NCI-H2107 (cell line): ENCODE measurements around the gene DNAJB6.
"Not testable (repeated sequence)": the region's sequence is repeated elsewhere in the genome, so short reads cannot be mapped to it uniquely, and the experiment has no call there.

Source experiments
- DNase-seq: peaks from one replicate; lab custom pipeline; 2025; lab: John Stamatoyannopoulos, UW

Gene DNAJB6

DNA sequence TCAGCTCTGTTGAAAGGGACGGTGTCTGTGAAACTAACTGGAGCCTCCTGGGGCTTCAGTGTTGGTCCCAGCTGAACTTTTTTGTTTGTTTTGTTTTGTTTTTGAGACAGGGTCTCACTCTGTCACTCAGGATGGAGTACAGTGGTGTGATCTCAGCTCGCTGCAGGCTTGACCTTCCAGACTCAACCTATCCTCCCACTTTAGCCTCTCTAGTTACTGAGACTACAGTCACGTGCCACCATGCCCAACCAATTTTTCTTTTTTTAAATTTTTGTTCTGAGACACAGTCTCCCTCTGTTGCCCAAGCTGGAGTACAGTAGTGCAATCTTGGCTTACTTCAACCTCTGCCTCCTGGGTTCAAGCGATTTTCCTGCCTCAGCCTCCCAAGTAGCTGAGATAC lies 13.4 kb upstream of the DNAJB6 start:
- DNase-seq = no peak

DNA sequence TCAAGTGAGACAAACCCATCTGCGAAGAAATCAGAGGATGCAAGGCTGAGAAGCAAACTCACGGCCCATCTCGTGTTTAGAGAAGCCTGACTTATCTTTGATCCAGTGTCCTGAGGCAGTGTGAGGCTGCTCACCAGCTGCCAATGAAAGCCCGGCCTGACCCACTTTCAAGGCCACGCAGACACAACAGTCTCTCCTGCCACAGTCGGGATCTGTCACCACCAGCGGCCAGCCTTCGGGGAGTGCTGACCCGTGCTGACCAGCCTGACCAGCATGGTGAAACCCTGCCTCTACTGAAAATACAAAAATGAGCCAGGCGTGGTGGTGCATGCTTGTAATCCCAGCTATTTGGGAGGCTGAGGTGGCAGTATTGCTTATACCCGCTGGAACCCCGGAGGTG lies 7.4 kb upstream of the DNAJB6 start:
- DNase-seq = no peak

DNA sequence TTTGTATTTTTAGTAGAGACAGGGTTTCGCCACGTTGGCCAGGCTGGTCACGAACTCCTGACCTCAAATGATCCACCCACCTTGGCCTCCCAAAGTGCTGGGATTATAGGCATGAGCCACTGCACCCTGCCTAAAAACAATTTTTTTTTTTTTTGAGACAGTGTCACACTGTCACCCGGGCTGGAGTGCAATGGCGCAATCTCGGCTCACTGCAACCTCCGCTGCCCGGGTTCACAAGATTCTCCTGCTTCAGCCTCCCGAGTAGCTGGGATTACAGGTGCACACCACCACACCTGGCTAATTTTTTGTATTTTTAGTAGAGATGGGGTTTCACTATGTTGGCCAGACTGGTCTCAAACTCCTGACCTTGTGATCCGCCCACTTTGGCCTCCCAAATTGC lies 6.2 kb upstream of the DNAJB6 start:
- not testable (repeated sequence) for DNase-seq

DNA sequence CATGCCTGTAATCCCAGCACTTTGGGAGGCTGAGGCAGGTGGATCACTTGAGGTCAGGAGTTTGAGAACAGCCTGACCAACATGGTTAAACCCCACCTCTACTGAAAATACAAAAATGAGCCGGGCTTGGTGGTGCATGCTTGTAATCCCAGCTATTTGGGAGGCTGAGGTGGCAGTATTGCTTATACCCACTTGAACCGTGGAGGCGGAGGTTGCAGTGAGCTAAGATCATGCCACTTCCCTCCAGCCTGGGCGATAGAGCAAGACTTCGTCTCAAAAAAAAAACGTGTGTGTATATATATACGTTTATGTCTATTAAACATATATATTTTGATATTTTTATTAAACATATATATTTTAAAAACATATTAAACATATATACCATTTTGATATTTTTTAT lies 5.8 kb upstream of the DNAJB6 start:
- DNase-seq = not testable (repeated sequence)

DNA sequence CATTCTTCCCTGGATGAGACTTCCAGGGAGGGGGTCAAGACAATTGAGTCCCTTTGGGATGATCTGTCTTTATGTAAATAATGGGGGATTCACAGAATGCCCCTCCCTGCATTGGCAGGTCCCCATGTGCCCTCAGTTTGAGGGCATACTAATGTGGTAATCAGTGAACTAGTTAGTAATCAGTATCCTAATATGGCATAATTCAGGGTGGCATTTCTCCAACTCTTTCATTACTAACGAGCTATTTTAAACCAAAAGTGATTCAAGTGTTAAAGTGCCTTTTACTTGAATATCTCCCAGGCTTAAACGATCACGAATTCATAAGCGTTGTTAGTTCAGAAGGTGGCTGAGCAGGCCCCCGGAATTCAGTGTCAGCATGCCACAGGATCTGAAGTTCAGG lies 1.6 kb upstream of the DNAJB6 start:
- no peak for DNase-seq

DNA sequence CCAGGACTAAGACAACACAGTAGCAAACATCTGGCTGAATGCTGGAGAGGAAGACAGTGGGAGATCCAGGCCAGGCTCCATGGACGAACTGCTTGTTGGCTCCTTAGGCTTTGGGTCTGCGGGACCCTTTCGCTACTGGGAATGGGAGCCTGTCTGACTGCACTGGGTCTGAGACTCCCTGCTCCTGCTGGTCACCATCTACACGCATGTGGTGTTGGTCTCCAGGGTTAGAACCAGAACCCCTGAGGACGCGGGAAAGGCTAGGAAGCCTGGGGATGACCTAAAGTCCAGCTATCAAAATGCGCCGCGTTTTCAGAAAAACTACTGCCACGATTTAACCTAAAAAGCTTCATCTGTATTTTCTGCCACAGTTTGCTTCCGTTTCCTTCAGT lies 817 bp upstream of the DNAJB6 start:
- no peak for DNase-seq

DNA sequence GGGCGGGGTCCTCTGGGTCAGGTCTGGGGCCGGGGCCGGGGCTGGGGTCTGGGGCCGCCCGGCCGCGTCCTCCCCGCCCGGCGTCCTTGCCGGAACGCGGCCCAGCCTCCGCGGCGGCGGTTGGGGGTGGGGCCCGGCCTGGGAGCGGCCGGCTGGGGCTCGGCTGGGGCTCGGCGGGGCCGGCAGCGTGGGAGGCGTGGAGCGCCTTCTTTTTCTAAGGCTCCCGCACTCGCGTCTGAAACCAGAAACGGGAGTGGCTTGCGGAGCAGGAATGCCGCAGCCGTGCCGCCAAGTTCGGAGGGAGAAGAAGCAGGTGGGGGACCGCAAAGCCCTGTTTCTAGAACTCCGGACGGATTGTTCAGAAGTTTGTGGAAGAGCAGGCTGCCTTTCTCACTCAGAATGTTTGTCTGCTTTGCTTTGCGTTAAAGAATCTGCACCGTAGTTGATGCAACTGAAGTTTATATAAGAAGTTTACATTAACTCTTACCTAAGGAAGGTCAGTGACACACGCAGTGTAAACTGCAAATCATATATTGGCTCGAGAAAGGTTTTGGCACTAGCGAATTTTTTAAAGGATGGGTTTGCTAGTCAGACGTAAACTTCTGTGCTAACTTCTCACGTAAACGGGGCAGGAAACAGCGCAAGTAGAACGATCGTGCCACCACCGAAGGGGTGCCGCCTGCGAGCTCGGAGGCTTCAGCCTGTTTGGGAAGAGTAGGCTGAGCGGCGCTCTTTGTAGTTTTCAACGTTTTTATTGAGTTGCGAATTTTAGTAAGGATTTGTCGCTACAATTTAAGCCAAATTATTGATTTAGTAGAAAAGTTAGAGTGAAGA lies 729 bp downstream of the DNAJB6 start:
- DNase-seq = no peak

DNA sequence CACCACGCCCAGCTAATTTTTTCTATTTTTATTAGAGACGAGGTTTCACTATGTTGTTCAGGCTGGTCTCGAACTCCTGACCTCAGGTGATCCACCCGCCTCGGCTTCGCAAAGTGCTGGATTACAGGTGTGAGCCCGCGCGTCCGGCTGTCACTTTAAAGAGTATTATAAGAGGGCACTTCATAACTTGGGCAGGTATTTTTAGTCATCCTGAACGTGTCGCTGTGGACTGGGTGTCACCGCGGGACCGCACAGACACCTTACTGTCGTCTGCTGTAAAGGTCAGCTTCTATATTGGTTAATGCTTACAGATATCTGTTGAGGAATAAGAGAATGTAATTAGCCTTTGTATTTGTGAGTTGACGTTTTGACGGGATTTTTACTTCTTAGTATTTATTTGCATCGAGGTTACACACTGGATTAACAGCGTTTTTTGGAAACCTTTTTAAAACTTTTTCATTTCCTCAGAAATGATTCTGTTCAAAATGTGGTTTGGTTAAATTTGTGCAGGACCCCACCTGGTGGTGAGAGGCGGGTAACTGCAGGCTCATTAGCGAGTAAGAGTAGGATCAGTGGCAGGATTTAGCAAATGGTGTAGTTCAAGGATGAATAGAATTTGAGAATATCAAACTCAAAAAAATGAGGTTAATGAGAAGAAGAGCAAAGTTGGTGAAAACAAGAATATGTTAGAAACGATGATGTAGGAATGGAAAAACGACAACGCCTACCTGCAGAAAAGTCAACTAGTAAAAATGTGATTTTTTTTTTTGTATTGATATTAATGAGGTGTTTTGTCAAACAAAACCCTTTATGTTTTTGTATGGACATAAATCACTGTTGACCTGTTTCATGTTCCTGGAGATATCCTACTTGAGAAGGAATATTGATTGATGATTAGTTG lies 3.2 kb downstream of the DNAJB6 start:
- DNase-seq = no peak

DNA sequence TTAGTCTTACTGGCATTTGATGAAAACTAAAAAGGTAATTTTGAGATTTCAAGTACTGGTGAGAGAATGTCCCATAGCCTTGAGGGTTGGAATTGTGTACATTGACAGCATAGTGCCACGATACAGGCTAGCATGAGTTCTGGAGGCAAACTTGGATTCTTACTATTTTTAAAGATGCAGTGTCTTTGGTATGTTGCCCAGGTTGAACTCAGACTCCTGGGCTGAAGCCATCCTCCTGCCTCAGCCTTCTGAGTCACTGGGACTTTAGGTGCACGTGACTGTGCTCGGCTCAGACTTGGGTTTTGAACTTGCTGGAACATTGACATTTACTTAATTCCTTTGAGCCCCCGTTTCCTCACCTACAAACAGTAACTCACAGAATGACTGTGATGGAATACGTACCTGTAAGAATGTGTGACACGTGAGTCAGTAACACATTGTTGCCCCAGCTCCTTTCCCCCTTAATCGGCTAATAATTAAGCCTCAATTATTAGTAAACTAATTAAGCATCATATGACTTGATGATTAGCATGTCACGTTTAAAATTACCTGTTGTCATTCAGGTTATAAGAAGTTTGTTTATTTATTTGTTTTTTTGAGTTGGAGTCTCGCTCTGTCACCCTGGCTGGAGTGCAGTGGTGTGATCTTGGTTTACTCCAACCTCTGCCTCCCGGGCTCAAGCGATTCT lies 10.6 kb downstream of the DNAJB6 start:
- DNase-seq = no peak

DNA sequence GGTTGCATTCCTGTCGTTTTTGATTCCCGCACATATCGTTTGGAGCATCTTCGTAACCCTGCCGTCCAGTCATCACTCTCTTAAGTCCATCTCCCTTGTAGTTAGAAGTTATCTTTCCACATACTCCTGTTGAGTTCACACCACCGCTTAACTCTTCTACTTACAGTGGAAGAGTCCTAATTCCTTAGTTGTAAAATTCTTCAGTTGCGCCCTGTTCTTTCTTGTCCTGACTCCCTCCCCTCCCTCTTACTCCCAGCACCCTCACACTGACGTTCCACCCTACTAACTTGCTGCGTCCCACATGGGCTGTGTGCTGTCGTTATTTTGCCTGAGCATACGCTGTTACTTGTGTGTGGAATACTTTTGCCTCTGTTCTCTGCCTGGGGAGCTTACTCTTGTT lies 11.7 kb downstream of the DNAJB6 start:
- no peak for DNase-seq

DNA sequence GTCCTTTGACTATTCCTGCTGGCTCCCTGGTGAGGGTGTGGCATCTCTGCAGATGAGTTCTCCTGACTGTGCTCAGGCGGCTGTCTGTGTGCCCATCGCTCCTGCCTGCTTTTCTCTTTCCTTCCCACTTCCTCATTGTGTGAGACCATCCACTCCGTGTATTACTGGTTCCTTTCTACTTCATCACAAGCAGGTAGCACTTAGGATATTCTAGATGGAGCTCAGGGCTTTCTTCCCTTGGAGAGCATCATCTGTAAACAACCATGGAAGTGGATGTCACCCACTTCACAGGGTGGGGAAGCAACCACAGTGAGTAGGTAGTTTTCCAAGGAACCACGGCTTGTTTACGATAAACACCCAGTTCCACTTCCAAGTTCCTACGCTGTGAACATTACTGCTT lies 15.7 kb downstream of the DNAJB6 start:
- DNase-seq = no peak

DNA sequence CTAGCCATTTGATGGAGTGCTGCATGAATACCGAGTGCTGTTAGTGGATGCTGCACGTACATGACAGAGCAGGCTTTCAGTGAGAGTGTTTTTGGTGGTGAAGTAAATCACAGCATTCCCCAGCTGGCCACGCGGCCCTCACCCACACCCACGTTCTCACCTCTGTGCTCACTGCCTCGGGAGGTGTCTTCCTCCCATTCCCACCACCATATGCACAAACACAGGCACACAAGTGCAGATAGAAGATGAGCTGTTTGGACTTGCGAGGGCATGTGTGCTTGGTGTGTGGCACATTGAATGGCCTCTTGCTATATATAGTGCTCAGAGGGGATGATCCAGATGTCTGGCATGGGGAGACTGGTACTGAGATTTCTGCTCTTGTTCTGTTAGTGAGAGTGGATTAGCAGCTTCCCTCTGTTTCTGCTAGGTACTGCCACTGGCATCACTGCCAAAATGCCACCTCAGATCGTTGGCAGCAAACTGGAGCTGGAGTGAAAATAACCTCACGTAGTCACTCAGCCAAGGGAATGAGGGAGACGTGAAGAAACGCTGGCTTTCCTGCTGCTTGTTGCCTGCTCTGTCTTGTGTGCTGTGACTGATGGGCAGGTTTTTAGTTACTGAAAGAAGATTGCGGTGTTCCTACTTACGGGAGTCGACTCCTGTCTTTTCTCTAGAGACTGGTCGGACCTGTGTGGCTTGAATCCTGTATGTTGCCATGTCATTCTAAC lies 19.1 kb downstream of the DNAJB6 start:
- no peak for DNase-seq

DNA sequence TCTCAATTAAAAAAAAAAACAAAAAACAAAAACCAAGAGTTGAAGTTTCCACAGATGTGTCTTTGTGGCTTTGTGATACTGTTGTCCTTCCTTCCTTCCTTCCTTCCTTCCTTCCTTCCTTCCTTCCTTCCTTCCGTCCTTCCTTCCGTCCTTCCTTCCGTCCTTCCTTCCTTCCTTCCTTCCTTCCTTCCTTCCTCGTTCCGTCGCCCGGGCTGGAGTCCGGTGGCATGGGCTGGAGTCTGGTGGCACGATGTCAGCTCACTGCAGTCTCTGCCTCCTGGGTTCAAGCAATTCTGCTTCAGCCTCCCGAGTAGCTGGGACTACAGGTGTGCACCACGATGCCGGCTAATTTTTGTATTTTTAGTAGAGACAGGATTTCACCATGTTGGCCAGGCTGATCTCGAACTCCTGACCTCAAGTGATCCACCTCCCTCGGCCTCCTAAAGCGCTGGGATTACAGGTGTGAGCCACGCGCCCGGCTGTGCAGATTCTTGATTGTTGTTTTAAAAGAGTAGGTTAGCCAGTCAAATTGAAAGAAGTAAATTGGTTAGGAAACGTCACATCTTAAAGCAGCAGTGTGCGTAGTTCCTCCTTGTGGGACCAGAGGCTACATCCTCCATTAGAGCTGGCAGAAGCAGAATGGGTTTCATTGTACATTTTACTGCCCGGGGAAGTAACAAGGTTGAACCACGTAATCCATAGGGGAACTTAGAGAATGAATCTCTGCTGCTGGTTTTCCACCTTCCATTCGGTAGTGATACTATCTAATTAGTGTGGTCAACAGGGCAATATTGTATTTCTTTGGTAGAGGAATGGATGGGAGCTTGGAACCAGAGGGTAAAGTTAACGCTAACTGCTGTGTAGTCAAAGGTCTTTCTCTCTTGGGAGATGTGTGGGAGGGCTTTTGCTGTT lies 20.6 kb downstream of the DNAJB6 start:
- DNase-seq = no peak

DNA sequence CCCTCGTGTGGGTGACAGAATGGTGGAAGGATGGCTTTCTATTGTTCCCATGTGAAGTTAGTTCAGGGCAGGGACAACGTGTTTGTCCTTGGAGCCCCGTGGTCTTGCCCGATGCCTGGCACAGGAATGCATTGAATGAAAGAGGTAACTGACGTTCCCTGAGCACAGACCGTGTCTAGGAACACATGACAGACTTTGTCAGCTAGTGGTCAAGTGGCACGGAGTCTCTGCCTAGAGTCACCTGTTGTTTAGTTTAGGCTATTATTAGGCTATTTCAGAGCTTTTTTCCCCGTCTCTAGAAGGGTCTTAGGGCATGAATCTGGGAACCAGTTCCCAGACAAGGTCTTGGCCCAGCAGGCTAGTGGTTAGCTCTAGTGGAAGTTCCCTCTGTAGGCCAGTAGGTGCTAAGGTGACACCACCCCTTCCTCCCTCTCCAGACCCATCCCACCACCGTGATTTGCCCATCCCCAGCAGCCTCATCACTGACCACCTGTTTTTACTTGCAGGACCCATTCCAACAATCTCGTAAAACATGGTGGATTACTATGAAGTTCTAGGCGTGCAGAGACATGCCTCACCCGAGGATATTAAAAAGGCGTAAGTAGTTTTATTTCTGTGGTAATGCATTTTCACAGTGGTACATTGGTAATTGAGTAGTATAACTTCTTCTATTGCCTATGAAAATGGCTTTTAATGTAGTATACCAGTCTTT lies 21.4 kb downstream of the DNAJB6 start:
- no peak for DNase-seq

DNA sequence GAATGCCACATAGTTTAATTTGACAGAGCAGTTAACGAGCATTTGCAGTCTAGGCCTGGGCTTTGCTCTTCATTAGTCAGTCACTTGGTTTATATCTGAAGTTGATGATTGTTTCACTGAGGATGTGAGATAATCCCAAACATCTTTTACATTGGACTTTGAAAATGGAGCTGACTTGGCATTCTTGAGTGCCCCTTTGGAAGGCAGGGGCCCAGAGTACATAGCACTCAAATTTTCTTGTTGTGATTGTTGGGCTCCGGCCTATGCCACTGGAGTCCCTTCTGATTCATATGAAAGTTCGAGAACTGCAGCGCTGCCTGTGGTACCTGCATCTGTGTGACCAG lies 21.9 kb downstream of the DNAJB6 start:
- DNase-seq = no peak

DNA sequence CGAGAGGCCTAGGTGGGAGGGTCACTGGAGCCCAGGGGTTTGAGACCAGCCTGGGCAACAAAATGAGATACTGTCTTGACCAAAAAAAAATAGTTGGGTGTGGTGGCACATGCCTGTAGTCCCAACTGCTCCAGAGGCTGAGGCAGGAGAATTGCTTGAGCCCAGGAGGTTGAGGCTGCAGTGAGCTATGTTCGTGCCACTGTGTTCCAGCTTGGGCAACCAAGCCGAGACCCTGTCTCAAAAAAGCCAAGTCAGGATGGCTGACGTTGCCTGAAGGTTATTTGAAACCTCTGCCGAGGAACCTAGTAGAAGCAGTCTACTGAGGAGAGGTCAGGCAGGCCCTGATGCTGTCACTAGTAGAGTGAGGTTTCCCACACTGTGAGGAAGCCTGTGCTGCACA lies 22.8 kb downstream of the DNAJB6 start:
- no peak for DNase-seq

DNA sequence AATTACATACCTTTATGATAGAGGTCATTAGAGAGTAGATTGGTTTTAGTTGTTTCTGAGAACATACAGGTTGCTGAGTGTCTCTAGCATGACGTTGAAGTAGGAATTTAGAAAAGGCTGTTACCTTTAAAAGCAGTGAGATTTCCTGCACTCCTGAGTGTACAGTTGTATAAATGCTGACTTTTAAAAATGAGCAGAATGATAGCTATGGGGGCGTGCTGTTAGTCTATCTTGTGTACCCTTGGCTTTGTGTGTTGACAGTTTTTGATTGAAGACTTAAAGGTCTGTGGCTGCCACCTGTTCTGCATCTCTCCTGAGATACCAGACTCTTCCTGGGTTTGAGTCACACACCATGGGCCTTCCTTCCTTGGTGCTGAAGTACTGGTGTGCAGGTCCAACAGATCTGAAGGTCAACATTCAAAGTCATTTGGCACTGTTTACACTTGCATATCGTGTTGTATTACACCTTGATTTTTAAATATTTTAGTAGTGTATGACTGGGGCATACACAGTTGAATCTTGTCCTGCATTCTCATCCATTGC lies 23.8 kb downstream of the DNAJB6 start:
- DNase-seq = no peak

DNA sequence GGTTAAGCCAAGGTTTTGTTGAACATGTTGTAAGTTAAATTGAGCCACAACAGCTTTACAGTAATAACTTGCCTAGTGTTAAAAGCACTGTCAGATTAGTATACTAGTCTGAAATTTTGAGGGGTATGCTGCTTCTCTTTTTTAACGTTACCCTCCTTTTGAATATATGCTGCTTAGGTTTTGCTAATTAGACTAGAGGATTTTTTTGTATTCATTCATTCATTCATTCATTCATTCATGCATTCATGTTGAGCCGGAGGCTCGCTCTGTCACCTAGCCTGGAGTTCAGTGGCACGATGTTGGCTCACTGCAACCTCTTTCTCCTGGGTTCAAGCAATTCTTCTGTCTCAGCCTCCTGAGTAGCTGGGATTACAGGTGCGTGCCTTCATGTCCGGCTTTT lies 24.7 kb downstream of the DNAJB6 start:
- DNase-seq = no peak

DNA sequence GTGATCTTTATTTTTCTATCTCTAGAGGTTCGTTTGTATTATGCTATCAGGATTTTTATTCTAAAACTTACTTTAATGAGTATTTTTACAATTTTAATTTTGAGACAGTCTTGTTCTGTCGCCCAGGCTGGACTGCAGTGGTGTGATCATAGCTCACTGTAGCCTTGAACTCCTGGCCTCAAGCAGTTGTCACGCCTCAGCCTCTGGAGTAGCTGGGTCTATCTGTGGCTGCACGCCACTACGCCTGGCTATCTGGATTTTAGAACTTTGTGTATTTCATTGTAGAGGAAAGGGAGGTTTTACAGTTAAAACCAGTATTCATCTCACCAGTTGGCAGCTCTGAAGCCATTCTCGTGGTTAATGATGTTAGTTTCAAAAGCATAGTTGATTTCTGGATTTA lies 25.9 kb downstream of the DNAJB6 start:
- DNase-seq = no peak

DNA sequence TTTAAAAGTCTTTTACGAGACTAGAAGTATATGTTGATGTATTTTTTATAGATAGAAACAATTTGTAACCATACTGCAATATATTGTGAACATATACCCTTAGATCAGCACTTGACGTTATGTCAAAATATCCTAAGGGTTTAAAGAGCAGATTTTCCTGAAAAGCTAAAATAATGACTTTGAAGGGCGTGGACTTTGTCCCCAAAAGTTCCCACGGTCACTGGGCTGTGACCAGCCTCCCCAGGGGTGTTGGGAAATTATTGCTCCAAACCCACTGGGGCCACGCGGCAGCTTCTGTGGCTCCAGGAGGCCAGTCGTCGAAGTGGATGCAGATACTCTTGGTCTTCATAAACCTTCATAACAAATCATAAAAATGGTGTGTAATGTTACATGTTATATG lies 29.9 kb downstream of the DNAJB6 start:
- no peak for DNase-seq
